Spleen (tissue), 11 donors: ENCODE measurements around the gene NUFIP2. TPM values are rescaled to one million over a fixed set of nuclear protein-coding genes. Genes with fewer than 3 reads are reported as not detected.

Source experiments
- DNase-seq: peaks from one replicate; pipeline ENCODE4 v3.0.0-alpha.2; 2020
- H3K27ac ChIP-seq, 8 donors: fragments of 200-600 bp; sonication (generic) in 7 of 8; 1 replicate in 4 of 8; 2 replicates in 4 of 8; pipeline versions ENCODE4 v1.5.0 to v1.8.0; 2016 to 2021; ENCODE audit warnings: inconsistent platforms in 4 of 8, mild to moderate bottlenecking in 4 of 8, moderate library complexity in 1 of 8
- H3K27me3 ChIP-seq, 7 donors: fragments of 200-600 bp; sonication (generic) in 6 of 7; replicated peaks in 1 of 7; 1 replicate in 4 of 7; 2 replicates in 3 of 7; pipeline versions ENCODE4 v1.5.0 to v1.8.0; 2016 to 2021; ENCODE audit warnings: inconsistent platforms in 3 of 7, mild to moderate bottlenecking in 1 of 7
- H3K36me3 ChIP-seq, 6 donors: fragments of 200-600 bp; sonication (generic) in 5 of 6; 1 replicate in 4 of 6; 2 replicates in 2 of 6; pipeline versions ENCODE4 v1.5.0 to v1.8.0; 2016 to 2021; ENCODE audit warnings: inconsistent platforms in 2 of 6
- H3K4me1 ChIP-seq, 6 donors: fragments of 200-600 bp; sonication (generic) in 5 of 6; 1 replicate in 3 of 6; 2 replicates in 3 of 6; pipeline versions ENCODE4 v1.5.0 to v1.8.0; 2016 to 2021; ENCODE audit warnings: inconsistent platforms in 3 of 6
- H3K4me3 ChIP-seq, 8 donors: fragments of 200-600 bp; sonication (generic) in 7 of 8; 1 replicate in 4 of 8; 2 replicates in 4 of 8; pipeline versions ENCODE4 v1.5.0 to v1.8.0; 2016 to 2021; ENCODE audit warnings: inconsistent platforms in 4 of 8, mild to moderate bottlenecking in 4 of 8, moderate library complexity in 2 of 8
- H3K9me3 ChIP-seq, 8 donors: fragments of 200-600 bp; sonication (generic) in 7 of 8; 1 replicate in 4 of 8; 2 replicates in 4 of 8; pipeline versions ENCODE4 v1.5.0 to v1.8.0; 2016 to 2021; ENCODE audit warnings: inconsistent platforms in 4 of 8
- POLR2A ChIP-seq, 3 donors: fragments of 450-650 bp; IDR thresholded peaks; one replicate each; pipeline ENCODE4 v1.5.1; 2017; ENCODE audit warnings: antibody characterized with exemption in 3 of 3, mild to moderate bottlenecking in 1 of 3
- POLR2AphosphoS5 ChIP-seq, 3 donors: sonication (generic); formaldehyde crosslinking; IDR thresholded peaks; one replicate each; pipeline ENCODE4 v1.5.1; 2017; ENCODE audit warnings: antibody characterized with exemption in 3 of 3
- WGBS, 5 donors: extraction: QIAGEN DNeasy Blood & Tissue Kit in 3 of 5; methylation state at CpG; one replicate each; pipeline versions ENCODE4 v1.1.5 to v1.1.7; 2013 to 2018; 5-methylcytosine and 5-hydroxymethylcytosine counted together
- intact Hi-C: fragments of 100-400 bp; cut with DNase I; formaldehyde crosslinking; loops from one replicate; pipeline ENCODE4 v1.15.0; 2023; ENCODE audit warnings: low total_unique reads
- polyA plus RNA-seq, 3 donors: library from polyadenylated mRNA; stranded (reverse); fragments of 200-250 nt; gene quantifications; one replicate each; pipeline ENCODE4 v1.2.1, GENCODE V29; 2013
- total RNA-seq, 7 donors: library from RNA; depleted of rRNA in 3 of 7; stranded (reverse); fragments of >200 nt in 3 of 7; fragmentation: NEBNext Ultra II Directional in 4 of 7; extraction: Animal tissue kit (Norgen Biotek cat#: 25700) in 4 of 7; gene quantifications; one replicate each; pipeline versions ENCODE4 v1.1.0 to v1.2.1, GENCODE V29; 2016 to 2021
- TF ChIP-seq, protein P1 (sequence below), 11 experiments: fragments of 200-600 bp in 7 of 11; fragments of 450-650 bp in 4 of 11; sonication (generic) in 4 of 11; IDR thresholded peaks in 8 of 11; conservative IDR thresholded peaks in 3 of 11; 1 replicate in 7 of 11; 2 replicates in 4 of 11; pipeline versions ENCODE4 v1.4.0 to v1.8.0; 2016 to 2021; ENCODE audit warnings: antibody characterized with exemption in 11 of 11, inconsistent platforms in 4 of 11, mild to moderate bottlenecking in 1 of 11
- donor health status: healthy with polysubstance abuse.
- donor health status: DM: no; HTN: no; CAD: no; lungs with moderate emphysema.
- donor health status: DM: no; HTN: no; CAD: no.
- donor health status: Bipolar disorder and iron deficiency.
- donor health status: healthy.
- donor health status: DM: no; HTN: no; CAD: no.
- donor health status: DM: yes; HTN: yes; CAD: no.

The NUFIP2 gene
- total and polyA plus RNA-seq, 10 donors, result 8.7 to 68.4 (median 54.9) TPM

DNA sequence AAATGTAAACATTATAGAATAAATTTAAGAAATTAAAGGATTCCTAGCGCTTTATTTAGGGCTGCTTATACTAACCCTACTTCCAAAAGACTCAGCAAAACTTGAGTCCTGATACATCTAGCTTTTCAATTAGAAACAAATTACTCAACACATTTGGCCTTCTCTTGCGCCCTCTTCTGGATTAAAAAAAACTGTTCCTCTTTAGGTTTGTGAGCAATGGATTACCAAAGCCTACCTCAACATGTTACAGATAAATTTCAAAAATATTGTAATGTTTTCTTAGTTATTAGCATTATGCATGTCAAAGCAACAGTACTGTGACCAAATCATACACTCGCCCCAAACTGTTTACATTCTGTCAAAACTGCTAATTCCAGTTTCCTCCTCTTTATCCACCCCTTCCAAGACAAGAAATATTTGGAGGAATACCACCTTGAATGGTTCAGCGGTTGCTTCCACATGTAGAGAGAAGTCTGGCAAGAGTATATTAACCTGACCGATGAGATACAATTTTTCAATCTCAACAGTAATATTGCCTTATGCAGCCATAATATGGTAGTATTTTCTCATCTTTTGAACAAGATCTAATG is 2.7 kb downstream of the NUFIP2 start:
- no peak for DNase-seq
- Histone ChIP-seq H3K9me3 (no peaks in the 10 kb centered on the region), H3K27me3 (no peaks in the 10 kb centered on the region), H3K36me3 (peaks cover 2 to 45% (median 29%) of the 10 kb centered on the region in 6 donors), H3K4me3 (peak overlapping the region; percentile 81 to 99 (median 98)), H3K27ac (peak overlapping the region in 7 of 8 donors; percentile 95 to 100 (median 99)), H3K4me1 (peaks cover 43 to 76% (median 68%) of the 10 kb centered on the region in 6 donors)
- intact Hi-C loops, result loop anchor here (10.0 kb wide), 1 partner anchor 146 kb away; no protein-coding TSS in a partner anchor
- WGBS, 5 donors, result 12 to 21% (median 16%) methylated on average over 5 of the region's 5 CpGs
- TF ChIP-seq, protein P1, sequence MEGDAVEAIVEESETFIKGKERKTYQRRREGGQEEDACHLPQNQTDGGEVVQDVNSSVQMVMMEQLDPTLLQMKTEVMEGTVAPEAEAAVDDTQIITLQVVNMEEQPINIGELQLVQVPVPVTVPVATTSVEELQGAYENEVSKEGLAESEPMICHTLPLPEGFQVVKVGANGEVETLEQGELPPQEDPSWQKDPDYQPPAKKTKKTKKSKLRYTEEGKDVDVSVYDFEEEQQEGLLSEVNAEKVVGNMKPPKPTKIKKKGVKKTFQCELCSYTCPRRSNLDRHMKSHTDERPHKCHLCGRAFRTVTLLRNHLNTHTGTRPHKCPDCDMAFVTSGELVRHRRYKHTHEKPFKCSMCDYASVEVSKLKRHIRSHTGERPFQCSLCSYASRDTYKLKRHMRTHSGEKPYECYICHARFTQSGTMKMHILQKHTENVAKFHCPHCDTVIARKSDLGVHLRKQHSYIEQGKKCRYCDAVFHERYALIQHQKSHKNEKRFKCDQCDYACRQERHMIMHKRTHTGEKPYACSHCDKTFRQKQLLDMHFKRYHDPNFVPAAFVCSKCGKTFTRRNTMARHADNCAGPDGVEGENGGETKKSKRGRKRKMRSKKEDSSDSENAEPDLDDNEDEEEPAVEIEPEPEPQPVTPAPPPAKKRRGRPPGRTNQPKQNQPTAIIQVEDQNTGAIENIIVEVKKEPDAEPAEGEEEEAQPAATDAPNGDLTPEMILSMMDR (IDR thresholded peaks at IDR 0.05 in 8 of 11, conservative IDR thresholded peaks at IDR 0.05 in 3 of 11), result peak; percentile 13 to 73 (median 64)
- TF ChIP-seq POLR2A (IDR thresholded peaks at IDR 0.05), result no peak

DNA sequence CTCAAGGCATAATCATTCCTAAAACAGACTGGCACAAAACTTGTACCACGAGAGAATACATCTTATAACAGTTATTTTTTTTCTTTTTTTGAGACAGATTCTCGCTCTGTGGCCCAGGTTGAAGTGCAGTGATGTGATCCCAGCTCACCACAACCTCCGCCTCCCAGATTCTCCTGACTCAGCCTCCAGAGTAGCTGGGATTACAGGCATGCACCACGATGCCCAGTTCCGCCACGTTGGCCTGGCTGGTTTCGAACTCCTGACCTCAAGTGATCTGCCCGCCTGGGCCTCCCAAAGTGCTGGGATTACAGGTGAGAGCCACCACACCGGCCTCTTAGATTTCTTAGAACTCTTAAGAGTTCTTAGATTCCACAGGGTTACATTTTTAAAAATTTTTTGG is 4.1 kb downstream of the NUFIP2 start:
- intact Hi-C loops, result loop anchor here (10.0 kb wide), 1 partner anchor 145 kb away; no protein-coding TSS in a partner anchor
- H3K4me1 ChIP-seq, result peaks cover 44 to 82% (median 77%) of the 10 kb centered on the region in 6 donors

DNA sequence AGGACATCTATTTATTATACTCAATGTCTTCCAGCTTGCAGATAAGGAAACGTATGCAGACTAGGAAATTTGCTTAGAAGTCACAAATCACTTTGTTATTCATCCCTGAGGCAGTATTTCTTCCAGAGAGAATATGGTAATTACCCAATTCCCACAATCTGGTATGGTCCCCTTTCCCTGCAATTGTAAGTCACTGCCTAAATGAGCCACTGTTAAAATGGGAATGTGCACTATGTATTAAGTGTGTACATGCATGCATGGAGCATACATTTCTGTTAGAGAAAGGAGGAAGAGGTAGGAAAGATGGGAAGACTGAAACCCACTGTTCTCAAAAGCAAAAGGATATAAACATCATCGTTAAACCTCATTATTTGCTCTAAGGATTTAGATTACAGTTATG is 10.0 kb downstream of the NUFIP2 start:
- no peak for DNase-seq
- TF ChIP-seq POLR2A (IDR thresholded peaks at IDR 0.05), result no peak
- TF ChIP-seq POLR2AphosphoS5 (IDR thresholded peaks at IDR 0.05), result no peak
- TF ChIP-seq, protein P1 (IDR thresholded peaks at IDR 0.05 in 8 of 11, conservative IDR thresholded peaks at IDR 0.05 in 3 of 11), result no peak
- intact Hi-C loops, result no loop called here
- Histone ChIP-seq H3K27ac (peak overlapping the region in 1 of 8 donors; percentile 3), H3K36me3 (peaks cover 7 to 100% (median 79%) of the 10 kb centered on the region in 6 donors), H3K9me3 (peaks cover 0 to 19% (median 11%) of the 10 kb centered on the region in 8 donors), H3K4me1 (peaks cover 28 to 100% (median 82%) of the 10 kb centered on the region in 6 donors), H3K4me3 (no peak overlapping the region), H3K27me3 (no peaks in the 10 kb centered on the region)
- 53 to 69% (median 66%) methylated on average over 2 of the region's 2 CpGs for WGBS, 5 donors

More for the DNA sequence above, 4.1 kb downstream of the NUFIP2 start:
- WGBS, 5 donors, result 83 to 91% (median 87%) methylated on average over 9 of the region's 9 CpGs
- Histone ChIP-seq H3K27me3 (no peaks in the 10 kb centered on the region), H3K4me3 (peak overlapping the region in 1 of 8 donors; percentile 11), H3K27ac (no peak overlapping the region), H3K36me3 (peaks cover 4 to 59% (median 43%) of the 10 kb centered on the region in 6 donors), H3K9me3 (no peaks in the 10 kb centered on the region)
- no peak for DNase-seq
- TF ChIP-seq POLR2AphosphoS5 (IDR thresholded peaks at IDR 0.05) (no peak), POLR2A (IDR thresholded peaks at IDR 0.05) (no peak)
- TF ChIP-seq, protein P1 (IDR thresholded peaks at IDR 0.05 in 8 of 11, conservative IDR thresholded peaks at IDR 0.05 in 3 of 11), result no peak

- TF ChIP-seq POLR2A (IDR thresholded peaks at IDR 0.05), result no peak
- Histone ChIP-seq H3K36me3 (peaks cover 11 to 100% (median 83%) of the 10 kb centered on the region in 6 donors), H3K4me1 (peaks cover 25 to 100% (median 79%) of the 10 kb centered on the region in 6 donors), H3K27ac (peak overlapping the region in 1 of 8 donors; percentile 15), H3K4me3 (no peak overlapping the region), H3K27me3 (no peaks in the 10 kb centered on the region), H3K9me3 (peaks cover 0 to 23% (median 15%) of the 10 kb centered on the region in 8 donors)
- no peak for DNase-seq
- 69 to 82% (median 73%) methylated on average over 5 of the region's 5 CpGs for WGBS, 5 donors
- intact Hi-C loops, result no loop called here
Observed at GRCh38 chr17:29283496-29283895, 10.5 kb downstream of the NUFIP2 start.
